Astrocyte (in vitro differentiated cells and primary cell): Measurements from ENCODE around the gene NAV3. TPM values are rescaled to one million over a fixed set of nuclear protein-coding genes. Genes with fewer than 3 reads are reported as not detected.

Source experiments
- DNase-seq: peaks from one replicate; pipeline ENCODE4 v3.0.0-alpha.2; 2010; ENCODE audit warnings: low read depth
- FAIRE-seq: peaks from 2 replicates; lab custom pipeline; 2011; peaks lifted over from hg19 to GRCh38; lab: Jason Lieb, UNC
- H2AFZ ChIP-seq: 2 replicates; pipeline ENCODE4 v1.6.0; 2012; ENCODE audit warnings: low read depth, low read length, inconsistent platforms
- H3K27ac ChIP-seq: 2 replicates; pipeline ENCODE4 v1.5.1; 2011; ENCODE audit warnings: low read depth, low read length, inconsistent platforms
- H3K27me3 ChIP-seq: 2 replicates; pipeline ENCODE4 v1.6.0; 2011; ENCODE audit warnings: low read length, inconsistent platforms; ENCODE audit not compliant: insufficient read depth
- H3K36me3 ChIP-seq: 2 replicates; pipeline ENCODE4 v1.5.1; 2011; ENCODE audit warnings: low read length, inconsistent platforms; ENCODE audit not compliant: insufficient read depth
- H3K4me1 ChIP-seq: 2 replicates; pipeline ENCODE4 v1.5.1; 2011; ENCODE audit warnings: low read length, inconsistent platforms; ENCODE audit not compliant: insufficient read depth
- H3K4me2 ChIP-seq: 2 replicates; pipeline ENCODE4 v1.6.0; 2012; ENCODE audit warnings: low read length, inconsistent platforms
- H3K4me3 ChIP-seq: 2 replicates; pipeline ENCODE4 v1.5.1; 2011; ENCODE audit warnings: low read depth, mild to moderate bottlenecking, low read length, inconsistent platforms; ENCODE audit not compliant: insufficient read depth
- H3K79me2 ChIP-seq: 2 replicates; pipeline ENCODE4 v1.6.0; 2012; ENCODE audit warnings: mild to moderate bottlenecking, low read length, inconsistent platforms; ENCODE audit not compliant: insufficient read depth
- H3K9ac ChIP-seq: 2 replicates; pipeline ENCODE4 v1.6.0; 2012; ENCODE audit warnings: mild to moderate bottlenecking, low read length, inconsistent platforms
- H3K9me3 ChIP-seq: 2 replicates; pipeline ENCODE4 v1.5.1; 2012; ENCODE audit warnings: low read depth, mild to moderate bottlenecking, low read length, inconsistent platforms; ENCODE audit not compliant: insufficient read depth
- H4K20me1 ChIP-seq: 2 replicates; pipeline ENCODE4 v1.6.0; 2012; ENCODE audit warnings: low read length, inconsistent platforms; ENCODE audit not compliant: insufficient read depth
- H3K27ac Mint-ChIP-seq: one replicate; pipeline ENCODE4 v1.8.0; 2021; ENCODE audit warnings: mild to moderate bottlenecking, mixed read lengths; ENCODE audit not compliant: unreplicated experiment
- H3K27me3 Mint-ChIP-seq: one replicate; pipeline ENCODE4 v1.8.0; 2021; ENCODE audit warnings: low read depth, mixed read lengths; ENCODE audit not compliant: unreplicated experiment
- H3K36me3 Mint-ChIP-seq: one replicate; pipeline ENCODE4 v1.8.0; 2021; ENCODE audit warnings: low read depth, mixed read lengths; ENCODE audit not compliant: unreplicated experiment
- H3K4me1 Mint-ChIP-seq: one replicate; pipeline ENCODE4 v1.8.0; 2021; ENCODE audit warnings: low read depth, mixed read lengths; ENCODE audit not compliant: unreplicated experiment
- H3K4me3 Mint-ChIP-seq: one replicate; pipeline ENCODE4 v1.8.0; 2021; ENCODE audit warnings: mild to moderate bottlenecking, moderate library complexity, mixed read lengths; ENCODE audit not compliant: unreplicated experiment
- H3K9me3 Mint-ChIP-seq: one replicate; pipeline ENCODE4 v1.8.0; 2021; ENCODE audit warnings: mild to moderate bottlenecking, mixed read lengths; ENCODE audit not compliant: unreplicated experiment
- EZH2 ChIP-seq: IDR thresholded peaks from 2 replicates; pipeline ENCODE4 v1.6.1; 2012; ENCODE audit warnings: mild to moderate bottlenecking, low read length, inconsistent platforms; ENCODE audit not compliant: insufficient read depth
- total RNA-seq: library from RNA; stranded (reverse); gene quantifications from 2 replicates; pipeline ENCODE4 v1.2.1, GENCODE V29; 2021
- TF ChIP-seq, protein P1 (sequence below): IDR thresholded peaks from 2 replicates; pipeline ENCODE4 v1.5.1; 2011; ENCODE audit warnings: low read depth, mild to moderate bottlenecking, inconsistent platforms, low read length, moderate library complexity; ENCODE audit not compliant: insufficient read depth

The NAV3 gene
- total RNA-seq, 1 donor from 2014 or later, result 24.1 TPM

DNA sequence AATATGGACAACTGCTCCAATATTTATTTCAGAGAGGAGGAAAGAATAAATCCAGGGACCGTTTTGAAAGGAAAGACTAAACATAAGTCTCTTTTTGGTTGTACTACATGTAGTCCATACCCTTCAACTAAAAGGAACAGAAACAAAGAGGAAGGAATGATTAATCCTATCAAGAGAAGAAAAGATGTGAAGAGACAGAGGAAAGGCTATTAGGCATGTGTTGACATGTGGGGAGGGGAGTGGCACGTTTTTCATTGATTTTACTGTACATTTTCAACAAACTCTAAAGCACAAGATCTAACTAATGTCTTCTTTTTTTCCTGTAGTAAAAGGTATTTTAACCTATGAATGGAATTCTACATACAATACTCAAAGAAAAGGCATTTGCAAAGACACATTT is 85.6 kb downstream of the NAV3 start:
- Histone ChIP-seq H3K4me1 (no peaks in the 10 kb centered on the region), H4K20me1 (no peaks in the 10 kb centered on the region), H3K9me3 (no peaks in the 10 kb centered on the region), H3K79me2 (no peaks in the 10 kb centered on the region), H3K27ac (no peak overlapping the region), H3K4me2 (no peak overlapping the region), H2AFZ (no peak overlapping the region), H3K9ac (no peak overlapping the region), H3K36me3 (no peaks in the 10 kb centered on the region), H3K4me3 (no peak overlapping the region), H3K27me3 (no peaks in the 10 kb centered on the region)
- no peak for TF ChIP-seq EZH2
- TF ChIP-seq, protein P1, sequence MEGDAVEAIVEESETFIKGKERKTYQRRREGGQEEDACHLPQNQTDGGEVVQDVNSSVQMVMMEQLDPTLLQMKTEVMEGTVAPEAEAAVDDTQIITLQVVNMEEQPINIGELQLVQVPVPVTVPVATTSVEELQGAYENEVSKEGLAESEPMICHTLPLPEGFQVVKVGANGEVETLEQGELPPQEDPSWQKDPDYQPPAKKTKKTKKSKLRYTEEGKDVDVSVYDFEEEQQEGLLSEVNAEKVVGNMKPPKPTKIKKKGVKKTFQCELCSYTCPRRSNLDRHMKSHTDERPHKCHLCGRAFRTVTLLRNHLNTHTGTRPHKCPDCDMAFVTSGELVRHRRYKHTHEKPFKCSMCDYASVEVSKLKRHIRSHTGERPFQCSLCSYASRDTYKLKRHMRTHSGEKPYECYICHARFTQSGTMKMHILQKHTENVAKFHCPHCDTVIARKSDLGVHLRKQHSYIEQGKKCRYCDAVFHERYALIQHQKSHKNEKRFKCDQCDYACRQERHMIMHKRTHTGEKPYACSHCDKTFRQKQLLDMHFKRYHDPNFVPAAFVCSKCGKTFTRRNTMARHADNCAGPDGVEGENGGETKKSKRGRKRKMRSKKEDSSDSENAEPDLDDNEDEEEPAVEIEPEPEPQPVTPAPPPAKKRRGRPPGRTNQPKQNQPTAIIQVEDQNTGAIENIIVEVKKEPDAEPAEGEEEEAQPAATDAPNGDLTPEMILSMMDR, result no peak
- H3K4me3 Mint-ChIP-seq, result no peak overlapping the region
- no peak for FAIRE-seq
- no peaks in the 10 kb centered on the region for H3K36me3 Mint-ChIP-seq
- H3K9me3 Mint-ChIP-seq, result no peaks in the 10 kb centered on the region
- H3K4me1 Mint-ChIP-seq, result peaks cover 11% of the 10 kb centered on the region
- H3K27ac Mint-ChIP-seq, result no peak overlapping the region
- DNase-seq, result no peak
- no peaks in the 10 kb centered on the region for H3K27me3 Mint-ChIP-seq

- no peaks in the 10 kb centered on the region for H3K4me1 ChIP-seq
- no peaks in the 10 kb centered on the region for H3K27me3 ChIP-seq
- H3K9ac ChIP-seq, result no peak overlapping the region
- no peak overlapping the region for H2AFZ ChIP-seq
- no peaks in the 10 kb centered on the region for H4K20me1 ChIP-seq
- FAIRE-seq (no peak), DNase-seq (no peak)
- H3K79me2 ChIP-seq, result no peaks in the 10 kb centered on the region
- Mint-ChIP-seq H3K27me3 (no peaks in the 10 kb centered on the region), H3K36me3 (no peaks in the 10 kb centered on the region), H3K27ac (no peak overlapping the region), H3K9me3 (no peaks in the 10 kb centered on the region), H3K4me3 (no peak overlapping the region), H3K4me1 (peaks cover 11% of the 10 kb centered on the region)
- H3K27ac ChIP-seq, result no peak overlapping the region
- no peaks in the 10 kb centered on the region for H3K36me3 ChIP-seq
- no peak overlapping the region for H3K4me3 ChIP-seq
- H3K9me3 ChIP-seq, result no peaks in the 10 kb centered on the region
- no peak overlapping the region for H3K4me2 ChIP-seq
- TF ChIP-seq, protein P1, result no peak
- TF ChIP-seq EZH2, result no peak
Measured at GRCh38 chr12:77918046-77918445, 87.4 kb downstream of the NAV3 start.

- Mint-ChIP-seq H3K36me3 (no peaks in the 10 kb centered on the region), H3K27ac (no peak overlapping the region)
- TF ChIP-seq EZH2, result no peak
- TF ChIP-seq, protein P1, result no peak
Measured at GRCh38 chr12:77919450-77919849, 88.8 kb downstream of the NAV3 start.

More at GRCh38 chr12:77919450-77919849, 88.8 kb downstream of the NAV3 start:
- H3K4me1 Mint-ChIP-seq, result peaks cover 21% of the 10 kb centered on the region
- no peak overlapping the region for H3K4me3 Mint-ChIP-seq
- DNase-seq (no peak), FAIRE-seq (no peak)
- H3K4me2 ChIP-seq, result no peak overlapping the region
- H3K9me3 Mint-ChIP-seq, result no peaks in the 10 kb centered on the region
- no peaks in the 10 kb centered on the region for H4K20me1 ChIP-seq
- no peak overlapping the region for H3K9ac ChIP-seq
- no peaks in the 10 kb centered on the region for H3K79me2 ChIP-seq
- no peaks in the 10 kb centered on the region for H3K4me1 ChIP-seq
- no peaks in the 10 kb centered on the region for H3K9me3 ChIP-seq
- no peak overlapping the region for H2AFZ ChIP-seq
- H3K27me3 ChIP-seq, result no peaks in the 10 kb centered on the region
- H3K4me3 ChIP-seq, result no peak overlapping the region
- H3K36me3 ChIP-seq, result no peaks in the 10 kb centered on the region
- no peak overlapping the region for H3K27ac ChIP-seq
- H3K27me3 Mint-ChIP-seq, result no peaks in the 10 kb centered on the region
